GM21825 (cell line): ENCODE measurements around the gene METTL1.

Source experiments
- ATAC-seq: cut with Tn5 transposase; IDR thresholded peaks from one replicate; pipeline ENCODE4 v1.9.1; 2021; ENCODE audit warnings: mild to moderate bottlenecking, moderate library complexity; ENCODE audit not compliant: unreplicated experiment

Gene METTL1

DNA sequence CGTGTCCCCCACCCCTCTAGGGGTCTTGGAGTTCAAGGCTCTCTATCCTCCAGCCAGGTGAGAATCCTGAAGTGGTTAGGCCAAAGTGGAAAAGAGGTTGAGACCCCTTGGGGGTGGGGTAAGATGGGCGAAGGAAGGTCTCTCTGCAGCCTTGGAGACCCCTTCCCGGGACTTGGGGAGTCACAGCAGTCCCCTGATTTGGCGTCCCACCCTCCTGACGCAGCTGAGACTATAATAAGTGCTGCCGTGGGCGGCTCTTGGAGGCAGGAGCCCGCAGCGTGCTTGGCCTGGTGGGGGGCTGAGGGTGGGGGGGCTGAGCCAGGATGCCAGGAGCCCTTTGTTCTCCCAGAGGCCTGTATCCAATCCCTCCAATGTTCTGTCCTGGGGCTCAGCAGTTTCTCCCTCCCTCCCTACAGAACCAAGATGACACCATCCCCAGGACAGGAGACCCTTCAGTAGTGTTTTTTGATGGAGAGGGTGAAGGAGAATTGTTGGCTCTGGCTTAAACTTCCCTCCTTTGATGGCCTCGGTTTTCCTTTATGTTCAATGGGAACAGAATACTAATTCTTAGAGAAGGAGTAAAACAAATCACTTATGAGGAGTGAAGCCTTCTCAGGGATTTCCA, 31.9 kb downstream of the METTL1 start:
- no peak for ATAC-seq

DNA sequence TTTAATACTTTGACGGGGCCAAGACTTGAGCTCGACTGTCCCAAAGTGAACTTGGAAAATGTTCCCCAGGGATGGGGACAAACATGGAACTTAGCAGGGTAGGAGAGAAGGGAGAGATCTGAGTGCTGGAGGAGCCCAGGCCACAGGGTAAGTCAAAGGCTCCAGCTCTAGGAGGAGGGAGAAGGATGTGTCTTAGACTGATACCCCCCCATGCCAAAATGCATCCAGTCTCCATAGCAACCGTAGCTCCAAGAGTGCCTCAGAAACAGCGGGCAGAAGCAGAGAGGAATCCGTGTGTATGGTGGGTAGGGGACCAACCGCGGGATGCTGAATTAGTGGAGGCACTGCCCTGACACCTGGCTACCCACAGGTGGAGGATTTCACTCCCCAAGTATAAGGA, 32.5 kb downstream of the METTL1 start:
- ATAC-seq: no peak

DNA sequence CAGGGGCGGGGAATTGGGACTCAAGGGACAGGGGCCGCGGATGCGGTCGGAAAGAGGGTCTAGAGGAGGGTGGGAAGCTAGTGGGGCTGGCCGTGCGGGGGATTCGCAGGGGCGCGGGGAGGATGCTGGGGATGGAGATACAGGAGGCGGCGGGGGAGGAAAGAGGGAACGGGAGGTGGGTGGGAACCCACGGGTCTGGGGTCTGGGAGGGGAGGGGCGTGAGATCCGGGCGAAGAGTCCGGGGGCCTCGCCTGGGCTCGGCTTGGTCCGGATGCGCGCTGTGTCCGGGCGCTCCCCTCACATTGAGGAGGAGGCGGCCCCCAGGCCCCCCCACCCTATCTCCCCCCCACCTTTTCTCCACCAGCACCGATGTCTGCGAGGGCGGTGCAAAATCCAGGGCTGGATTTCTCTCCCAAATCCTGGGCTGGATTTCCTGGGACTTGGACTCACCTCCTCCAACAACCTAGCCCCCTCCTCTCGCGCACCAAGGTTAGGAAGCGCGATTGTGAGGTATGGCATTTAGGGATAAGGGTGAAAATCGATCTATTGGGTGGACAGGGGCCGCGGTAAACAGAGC, 33.2 kb downstream of the METTL1 start, which contains the start of gene AGAP2:
AGAP2 (minus strand) TSS at position 82 of the 577 bp plus-strand sequence. CDS start 496 bp downstream, outside the sequence.
- no peak for ATAC-seq

DNA sequence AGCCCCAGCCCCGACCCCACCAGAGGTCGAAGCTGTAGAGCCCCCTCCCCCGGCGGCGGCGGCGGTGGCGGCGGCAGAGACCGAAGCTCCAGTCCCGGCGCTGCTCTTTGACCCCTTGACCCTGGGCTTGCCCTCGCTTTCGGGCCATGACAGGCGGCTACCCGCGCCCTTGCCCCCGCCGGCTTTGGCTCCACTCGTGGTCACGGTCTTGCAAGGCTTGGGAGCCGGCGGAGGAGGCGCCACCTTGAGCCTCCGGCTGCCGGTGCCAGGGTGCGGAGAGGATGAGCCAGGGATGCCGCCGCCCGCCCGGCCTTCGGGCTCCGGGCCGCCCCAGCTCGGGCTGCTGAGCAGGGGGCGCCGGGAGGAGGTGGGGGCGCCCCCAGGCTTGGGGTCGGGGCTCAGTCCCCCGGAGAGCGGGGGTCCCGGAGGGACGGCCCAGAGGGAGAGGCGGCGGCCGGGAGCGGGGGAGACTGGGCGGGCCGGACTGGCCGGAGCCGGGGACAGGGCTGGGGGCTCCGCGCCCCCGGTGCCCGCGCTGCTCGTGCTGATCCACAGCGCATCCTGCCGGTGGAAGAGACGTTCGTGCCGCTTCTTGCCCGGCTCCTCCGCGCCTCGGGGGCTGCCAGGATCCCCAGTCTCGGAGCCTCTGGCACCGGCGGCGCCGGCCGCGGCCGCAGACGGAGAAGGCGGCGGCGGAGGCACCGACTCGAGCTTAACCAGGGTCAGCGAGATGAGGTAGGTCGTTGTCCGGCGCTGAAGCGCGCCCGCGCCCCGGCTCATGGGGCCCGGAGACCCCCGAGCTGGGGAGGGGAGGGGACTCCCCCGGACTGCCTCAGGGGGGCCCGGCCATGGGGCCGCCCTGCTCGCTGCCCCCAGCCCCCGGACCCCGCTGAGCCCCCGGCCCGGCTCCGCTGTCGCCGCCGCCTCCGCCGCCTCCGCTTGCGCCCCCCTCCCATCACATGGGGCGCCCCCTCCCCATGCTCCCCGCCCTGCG, 34.1 kb downstream of the METTL1 start:
- ATAC-seq: no peak

DNA sequence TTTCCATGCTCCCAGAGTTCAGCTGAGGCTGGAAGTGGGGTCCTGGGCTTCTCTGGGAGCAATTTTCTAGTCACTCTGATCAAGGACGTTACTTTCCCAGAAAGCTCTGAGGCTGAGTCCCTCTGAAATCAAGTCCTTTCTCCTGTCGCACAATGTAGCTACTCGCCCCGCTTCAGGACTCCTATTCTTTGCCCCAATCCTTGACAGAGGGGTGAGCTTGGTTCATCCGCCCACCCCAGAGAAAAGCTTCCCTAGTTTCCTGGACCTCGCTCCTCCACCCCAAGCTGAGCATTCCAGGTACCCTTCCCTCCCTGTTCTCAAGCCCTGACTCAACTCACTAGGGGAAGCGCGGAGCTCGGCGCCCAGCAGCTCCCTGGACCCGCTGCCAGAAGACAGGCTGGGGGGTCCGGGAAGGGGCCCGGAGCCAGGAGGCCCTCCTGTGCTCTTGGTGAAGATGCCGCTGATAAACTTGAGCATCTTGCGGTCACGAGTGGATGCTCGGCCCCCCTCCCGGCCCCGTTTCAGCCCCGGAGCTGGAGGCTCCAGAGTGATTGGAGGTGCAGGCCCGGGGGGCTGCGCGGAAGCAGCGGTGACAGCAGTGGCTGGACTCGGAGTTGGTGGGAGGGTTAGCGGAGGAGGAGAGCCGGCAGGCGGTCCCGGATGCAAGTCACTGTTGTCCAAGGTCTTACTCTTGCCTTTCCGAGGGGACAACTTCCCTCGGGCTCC, 35.0 kb downstream of the METTL1 start:
- no peak for ATAC-seq

DNA sequence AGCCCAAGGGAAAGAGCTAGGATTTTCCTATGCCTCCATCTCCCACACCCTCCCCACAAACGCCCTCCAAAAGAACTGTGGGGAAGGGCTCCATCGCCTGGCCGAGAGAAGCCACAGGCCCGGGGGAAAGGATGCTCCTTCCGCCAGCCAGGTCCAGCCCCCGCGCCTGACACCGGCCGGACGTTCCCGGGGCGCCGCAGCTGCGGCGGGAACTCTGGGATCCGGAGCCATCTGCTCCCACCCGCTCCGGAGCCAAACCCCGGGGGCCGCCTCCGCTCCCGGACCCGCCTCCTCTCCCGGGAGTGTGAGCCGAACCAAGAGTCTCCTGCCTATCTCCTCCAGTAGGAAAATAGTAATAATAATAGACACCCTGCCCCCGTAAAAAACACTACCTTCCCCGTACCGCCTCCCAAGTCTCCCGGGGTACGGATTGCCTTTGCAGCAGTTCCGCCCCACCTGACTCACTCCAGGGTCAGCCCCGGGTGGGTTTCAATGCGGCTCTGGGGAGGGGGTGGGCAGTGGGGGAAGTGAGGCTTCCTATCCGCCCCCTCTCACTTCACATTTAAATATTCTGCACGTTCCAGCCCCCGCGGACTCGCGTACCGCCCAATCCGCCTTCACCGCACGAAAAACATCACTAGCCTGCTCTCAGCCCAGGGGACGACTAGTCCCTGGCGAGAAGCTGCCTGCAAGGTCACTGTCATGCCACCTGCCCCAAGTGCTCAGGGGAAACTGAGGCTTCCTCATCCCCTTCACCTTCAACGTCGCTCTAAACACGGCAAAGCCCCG, 35.8 kb downstream of the METTL1 start:
- no peak for ATAC-seq

DNA sequence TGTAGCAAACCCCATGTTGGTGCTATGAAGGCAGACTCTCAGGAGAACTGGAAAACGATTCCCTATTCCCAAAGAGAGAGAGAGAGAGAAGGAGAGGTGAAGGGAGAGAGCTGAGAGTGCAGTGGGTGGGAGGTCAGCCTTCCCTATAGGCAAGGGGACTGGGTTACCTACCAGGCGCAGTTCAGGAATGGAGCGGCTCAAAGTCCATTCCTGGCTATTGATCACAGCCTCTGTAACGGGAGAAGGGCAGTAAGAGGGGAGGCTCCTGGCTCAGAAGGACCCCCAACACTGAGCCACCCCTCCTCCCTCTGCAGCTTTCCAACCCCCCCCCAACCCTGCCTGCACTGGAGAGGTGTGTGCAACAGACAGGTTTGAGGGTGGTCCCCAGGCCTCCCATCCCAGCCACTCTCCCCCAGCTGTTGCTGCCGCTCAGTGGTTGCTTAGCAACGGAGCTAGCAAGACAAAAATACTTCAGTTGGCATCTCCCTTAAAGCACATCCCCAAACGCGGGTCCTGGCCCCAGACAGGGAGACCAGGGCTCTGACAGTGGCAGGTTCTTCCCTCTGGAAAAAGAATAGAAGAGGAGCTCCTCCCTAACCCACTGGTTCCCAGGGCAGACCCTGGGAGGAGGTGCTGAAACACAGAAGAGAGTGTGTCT, 36.6 kb downstream of the METTL1 start:
- no peak for ATAC-seq

DNA sequence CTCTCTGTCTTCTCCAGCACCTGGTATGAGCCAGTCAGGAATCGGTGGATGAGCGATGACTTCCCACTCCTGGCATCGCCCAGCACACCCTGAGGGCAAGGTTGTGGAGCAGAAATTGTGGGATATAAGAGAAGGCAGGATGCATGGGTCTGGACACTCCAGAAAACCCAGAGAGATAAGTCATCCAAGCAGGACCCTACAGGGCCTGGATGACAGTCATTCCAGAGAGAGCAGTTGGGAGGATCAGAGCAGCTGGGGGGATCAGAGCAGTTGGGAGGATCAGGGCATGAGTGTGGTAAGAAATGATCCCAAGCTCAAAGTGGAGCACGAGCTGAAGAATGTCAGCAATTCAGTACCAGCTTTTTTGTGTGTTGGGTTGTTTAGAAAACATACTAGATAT, 37.3 kb downstream of the METTL1 start:
- no peak for ATAC-seq

DNA sequence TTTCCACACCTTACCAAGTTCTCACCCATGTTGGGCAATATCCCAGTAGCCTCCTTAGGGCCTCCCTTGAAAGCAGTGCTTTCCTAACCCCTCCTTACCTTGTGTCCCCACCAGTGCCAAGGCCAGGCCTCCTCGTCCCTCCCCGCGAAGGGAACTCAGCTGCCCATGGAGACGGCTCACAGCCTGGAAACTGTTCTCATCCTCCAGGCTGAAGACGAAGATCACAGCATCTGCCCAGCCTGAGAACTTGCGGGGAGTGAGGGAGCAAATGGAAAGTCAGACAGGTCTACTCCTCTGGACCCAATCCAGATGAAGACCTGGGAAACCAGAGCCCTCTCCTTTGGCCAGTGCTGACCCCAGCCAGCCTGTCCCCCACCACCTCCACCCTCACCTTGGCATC, 38.0 kb downstream of the METTL1 start:
- ATAC-seq: no peak

DNA sequence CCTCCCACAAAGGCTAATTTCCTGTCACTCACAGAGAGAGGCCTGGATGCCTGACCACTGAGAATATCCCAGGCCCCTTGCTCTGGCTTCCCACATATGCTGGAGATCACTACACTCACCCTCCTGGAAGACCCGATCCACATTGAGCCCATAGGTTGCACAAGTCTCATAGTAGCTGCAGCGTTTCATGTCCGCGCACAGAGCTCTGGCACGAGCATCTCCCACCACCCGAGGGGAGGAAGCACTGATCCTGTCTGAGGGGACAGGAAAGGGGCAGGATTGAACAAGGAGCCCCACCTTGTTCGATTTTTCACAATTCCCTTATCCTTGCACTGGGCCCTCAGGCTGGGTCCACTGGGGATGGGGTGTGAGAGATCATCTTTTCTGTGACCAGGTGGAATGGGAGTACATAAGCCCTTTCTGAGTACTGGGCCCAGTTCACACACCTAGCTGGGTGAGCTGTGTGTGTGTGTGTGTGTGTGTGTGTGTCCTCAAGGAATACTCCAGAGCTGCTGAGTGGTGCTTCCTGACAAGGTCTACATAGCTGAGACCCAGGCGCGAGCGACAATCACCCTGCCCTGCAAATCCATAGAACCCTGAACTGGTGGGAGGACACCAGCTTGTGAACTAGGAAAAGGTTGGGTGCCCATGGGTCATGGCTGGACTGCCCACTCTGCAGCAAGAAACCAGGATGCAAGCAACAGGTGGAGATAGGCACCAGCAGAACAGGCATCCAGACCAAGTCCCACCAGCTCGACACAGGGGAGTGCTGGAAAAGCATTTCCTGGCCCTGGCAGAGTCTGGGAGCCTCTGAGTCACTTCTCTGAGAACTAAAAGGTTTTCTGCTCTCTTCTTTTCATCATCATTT, 38.9 kb downstream of the METTL1 start:
- ATAC-seq: no peak

DNA sequence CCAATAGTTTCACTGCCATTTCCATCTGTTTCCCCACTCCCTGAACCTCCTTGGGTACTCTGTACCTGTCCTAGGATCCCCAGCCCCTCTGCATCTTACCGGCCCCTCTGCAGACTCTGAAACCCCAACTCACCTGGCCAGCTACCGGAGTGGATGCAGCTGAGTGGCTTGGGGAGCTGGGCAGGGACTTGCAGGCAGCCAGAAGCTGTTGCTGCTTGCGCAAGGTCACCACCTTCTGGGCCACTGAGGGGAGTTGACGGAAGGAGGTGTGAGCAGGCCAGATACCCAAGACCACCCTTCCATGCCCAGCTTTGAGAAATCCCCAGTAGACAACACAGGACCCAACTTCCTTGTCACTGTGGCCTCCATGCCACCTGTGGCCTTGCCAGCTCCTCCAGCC, 39.6 kb downstream of the METTL1 start:
- no peak for ATAC-seq

DNA sequence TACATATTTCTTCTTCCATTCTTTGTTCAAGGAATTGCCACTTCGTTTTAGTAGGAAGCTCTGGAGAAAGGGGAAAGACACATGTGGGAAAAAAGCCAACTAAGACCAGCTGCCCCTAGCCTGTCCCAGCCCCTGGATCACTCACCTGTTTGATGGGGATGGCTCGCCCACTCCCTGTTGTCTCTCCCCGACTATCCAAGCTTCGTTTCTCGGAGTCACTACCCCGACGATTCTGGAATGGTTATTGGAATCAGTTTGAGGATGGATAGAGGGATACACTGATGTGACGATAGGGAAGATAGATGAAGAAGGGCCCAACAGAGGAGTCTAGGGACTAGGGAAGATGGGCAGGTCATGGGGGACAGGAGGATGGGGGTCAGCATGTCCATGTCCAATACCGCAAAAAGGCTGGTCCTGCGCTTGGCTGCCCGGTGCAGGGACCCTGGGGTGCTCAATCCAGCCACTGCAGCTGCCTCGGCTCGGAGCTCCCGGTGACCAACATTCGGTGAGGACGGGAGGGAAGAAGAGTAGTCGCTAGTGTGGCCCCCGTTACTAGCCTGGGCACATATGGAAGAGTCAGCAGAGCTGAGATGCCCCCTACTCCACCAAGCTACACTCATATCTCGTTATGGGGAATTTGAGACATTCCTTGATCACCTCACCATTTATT, 40.4 kb downstream of the METTL1 start:
- no peak for ATAC-seq

DNA sequence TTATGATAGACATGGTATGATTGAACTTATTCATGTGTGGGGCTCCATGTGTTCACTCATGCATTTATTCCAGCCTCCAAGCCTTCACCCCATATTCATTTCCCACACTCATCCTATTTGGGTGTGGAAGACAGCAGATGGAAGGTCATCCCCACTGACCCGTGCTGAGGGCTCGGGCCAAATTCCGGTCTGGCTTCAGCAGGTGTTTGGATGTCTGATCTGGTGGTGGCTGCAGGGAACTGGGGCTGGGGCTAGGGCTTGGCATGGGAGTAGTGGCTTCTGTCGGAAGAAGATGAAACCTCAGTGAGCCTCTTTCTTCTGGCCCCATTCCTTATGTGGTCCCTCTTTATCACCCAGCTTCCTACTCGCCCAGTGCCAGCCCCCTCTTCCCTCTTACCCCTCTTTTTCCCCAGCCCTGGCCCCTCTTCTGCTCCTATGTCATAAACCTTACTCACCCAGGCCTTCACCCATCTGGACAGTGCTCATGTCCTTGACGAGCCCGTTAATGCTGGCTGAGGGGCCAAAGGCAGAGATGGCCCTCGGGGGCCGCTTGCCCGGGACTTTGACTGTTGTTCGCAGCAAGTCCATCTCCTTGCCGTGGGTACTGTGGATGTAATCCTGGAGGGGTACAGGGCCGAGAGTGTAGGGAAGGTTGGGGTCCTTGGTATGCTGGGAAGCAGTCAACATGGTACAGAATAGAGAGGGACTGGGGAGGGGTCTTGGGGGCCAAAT, 41.4 kb downstream of the METTL1 start:
- no peak for ATAC-seq

DNA sequence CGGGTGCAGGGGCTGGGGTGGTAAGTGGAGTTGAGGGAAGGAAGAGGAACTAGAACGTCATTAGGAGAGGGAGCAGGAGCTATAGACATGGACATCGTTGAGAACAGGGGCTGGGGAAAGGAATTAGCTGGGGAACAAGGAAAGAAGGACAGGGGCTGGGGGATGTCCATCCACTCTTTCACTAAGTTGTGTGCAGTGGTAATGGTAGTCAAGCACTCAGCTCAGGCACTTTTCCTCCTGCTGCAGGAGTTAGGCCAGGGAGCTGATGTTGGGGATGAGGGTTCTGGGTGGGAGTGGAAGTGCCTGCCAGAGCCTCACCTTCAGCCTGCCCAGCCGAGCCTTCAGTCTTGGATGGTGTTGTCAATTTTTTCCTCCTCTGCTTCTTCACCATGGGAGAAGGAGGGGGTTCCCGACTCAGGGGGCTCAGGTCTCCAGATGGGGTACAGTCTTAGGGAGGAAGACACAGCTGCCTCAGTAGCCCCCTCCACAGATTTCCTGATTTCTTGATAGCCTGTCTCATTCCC, 42.5 kb downstream of the METTL1 start:
- no peak for ATAC-seq

DNA sequence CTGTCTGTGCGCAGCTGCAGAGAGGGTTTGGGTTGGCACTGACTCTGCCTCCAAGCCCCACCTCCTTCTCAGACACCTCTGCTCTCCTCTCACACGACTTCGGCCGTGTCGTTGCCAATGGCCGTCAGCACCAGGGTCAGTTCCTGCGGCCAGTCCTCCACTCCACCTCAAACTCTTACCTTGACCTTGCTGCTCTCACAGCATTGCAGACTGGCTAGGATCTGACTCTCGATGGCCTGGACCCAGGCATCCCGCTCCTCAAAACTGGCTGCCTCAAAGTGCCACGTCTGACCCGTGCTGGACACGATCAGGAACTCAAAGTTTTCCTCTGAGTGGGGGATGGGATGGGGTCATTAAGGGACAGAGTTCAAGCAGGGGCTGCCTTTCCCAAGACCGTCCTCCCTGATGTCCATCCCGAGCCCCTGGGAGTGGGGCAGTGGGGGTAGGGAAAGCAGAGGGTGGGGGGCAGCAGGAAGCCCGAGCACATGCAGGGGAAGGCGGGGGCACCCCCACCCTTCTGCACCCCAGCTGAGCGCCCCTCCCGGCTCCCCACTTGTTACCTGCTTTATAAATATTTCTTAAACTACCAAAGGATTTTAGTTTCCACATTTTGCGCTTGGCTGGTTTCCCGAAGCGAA, 44.0 kb downstream of the METTL1 start:
- ATAC-seq: no peak

DNA sequence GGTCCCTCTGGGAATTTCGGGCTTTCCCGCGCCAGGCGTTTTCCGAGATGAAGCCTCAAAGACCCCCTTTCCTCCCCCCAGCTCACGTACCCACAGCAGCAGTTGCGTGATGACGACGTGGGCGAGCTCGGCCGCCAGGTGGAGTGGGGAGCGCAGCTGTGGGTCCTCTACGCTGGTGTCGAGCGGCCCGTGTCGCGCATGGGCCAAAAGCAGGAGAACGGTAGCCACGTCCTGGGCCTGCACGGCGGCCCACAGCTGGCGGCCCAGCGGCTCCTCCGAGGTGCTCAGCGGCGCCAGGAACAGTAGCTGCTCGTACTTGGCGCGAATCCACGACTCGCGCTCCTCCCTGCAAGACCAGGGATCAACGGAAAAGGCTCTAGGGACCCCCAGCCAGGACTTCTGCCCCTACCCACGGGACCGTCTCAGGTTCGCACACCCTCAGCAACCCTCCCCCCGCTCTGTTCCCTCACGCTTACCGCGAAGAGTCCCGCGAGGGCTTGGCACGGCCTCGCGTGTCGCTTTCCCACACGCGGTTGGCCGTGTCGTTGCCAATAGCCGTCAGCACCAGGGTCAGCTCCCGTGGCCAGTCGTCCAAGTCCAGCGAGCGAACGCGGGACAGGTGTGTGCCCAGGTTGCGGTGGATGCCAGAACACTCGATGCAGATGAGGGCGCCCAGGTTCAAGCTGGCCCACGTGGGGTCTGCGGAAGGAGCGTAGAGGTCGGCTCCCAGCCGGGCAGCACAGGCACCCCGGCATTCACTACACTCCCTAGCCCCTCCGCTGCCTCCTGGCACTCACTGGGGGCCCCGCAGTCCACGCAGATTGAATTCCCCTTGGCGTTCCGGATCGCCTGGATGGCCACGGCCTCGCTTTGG, 44.8 kb downstream of the METTL1 start:
- no peak for ATAC-seq
